ENCODE data around the gene BMPER. TPM values are rescaled to one million over a fixed set of nuclear protein-coding genes. Genes with fewer than 3 reads are reported as not detected.
A peak's percentile ranks its signal among the peaks of the same experiment; 100 is the strongest.

The BMPER gene
- total RNA-seq, 4 donors from 2014 or later, result 0.27 to 0.53 (median 0.34) TPM

- no peak overlapping the region for H3K4me3 ChIP-seq (ENCODE audit: low read depth, poor library complexity, severe bottlenecking)
- 93 to 97% methylated on average over 2 of the region's 2 CpGs for WGBS, 2 donors
- intact Hi-C loops (cut with DNase I; ENCODE audit: low total_unique reads), result no loop called here
- TF ChIP-seq POLR2A (IDR thresholded peaks at IDR 0.05), result no peak
- TF ChIP-seq CTCF (IDR thresholded peaks at IDR 0.05), result no peak
- no peak for DNase-seq (ENCODE audit: low spot score in 2 of 2)
Observed at GRCh38 chr7:33901847-33902246, 3.5 kb upstream of the BMPER start.

- 58 to 66% methylated on average over 4 of the region's 4 CpGs for WGBS, 2 donors
- DNase-seq (ENCODE audit: low spot score in 2 of 2), result no peak
- intact Hi-C loops (cut with DNase I; ENCODE audit: low total_unique reads), result no loop called here
- no peak overlapping the region for H3K4me3 ChIP-seq (ENCODE audit: low read depth, poor library complexity, severe bottlenecking)
- TF ChIP-seq POLR2A (IDR thresholded peaks at IDR 0.05) (no peak), CTCF (IDR thresholded peaks at IDR 0.05) (no peak)
Observed at GRCh38 chr7:33902746-33903145, 2.6 kb upstream of the BMPER start.

GRCh38 chr7:33903791-33904680 is 1.3 kb upstream of the BMPER start:
- H3K4me3 ChIP-seq (ENCODE audit: low read depth, poor library complexity, severe bottlenecking), result peak overlapping the region; percentile 32
- DNase-seq (ENCODE audit: low spot score in 2 of 2), result no peak
- TF ChIP-seq POLR2A (IDR thresholded peaks at IDR 0.05) (no peak), CTCF (IDR thresholded peaks at IDR 0.05) (no peak)
- 4% methylated on average over 35 to 56 of the region's 56 CpGs for WGBS, 2 donors
- intact Hi-C loops (cut with DNase I; ENCODE audit: low total_unique reads), result no loop called here

- no peak for DNase-seq (ENCODE audit: low spot score in 2 of 2)
- intact Hi-C loops (cut with DNase I; ENCODE audit: low total_unique reads), result no loop called here
- 1% methylated on average over 26 to 33 of the region's 65 CpGs for WGBS, 2 donors
Observed at GRCh38 chr7:33904681-33905388, 504 bp upstream of the BMPER start.

GRCh38 chr7:33906697-33907096 is 1.4 kb downstream of the BMPER start:
- H3K4me3 ChIP-seq (ENCODE audit: low read depth, poor library complexity, severe bottlenecking), result no peak overlapping the region
- DNase-seq (ENCODE audit: low spot score in 2 of 2), result no peak
- no peak for TF ChIP-seq POLR2A (IDR thresholded peaks at IDR 0.05)
- intact Hi-C loops (cut with DNase I; ENCODE audit: low total_unique reads), result no loop called here

More at GRCh38 chr7:33904681-33905388, 504 bp upstream of the BMPER start:
- TF ChIP-seq POLR2A (IDR thresholded peaks at IDR 0.05) (no peak), CTCF (IDR thresholded peaks at IDR 0.05) (no peak)
- peak overlapping the region; percentile 32 for H3K4me3 ChIP-seq (ENCODE audit: low read depth, poor library complexity, severe bottlenecking)

- DNase-seq (ENCODE audit: low spot score in 2 of 2), result no peak
- no peak overlapping the region for H3K4me3 ChIP-seq (ENCODE audit: low read depth, poor library complexity, severe bottlenecking)
- intact Hi-C loops (cut with DNase I; ENCODE audit: low total_unique reads), result no loop called here
- WGBS, 2 donors, result 94 to 99% methylated on average over 5 of the region's 5 CpGs
- no peak for TF ChIP-seq POLR2A (IDR thresholded peaks at IDR 0.05)
- no peak for TF ChIP-seq CTCF (IDR thresholded peaks at IDR 0.05)
Observed at GRCh38 chr7:33907625-33908024, 2.3 kb downstream of the BMPER start.

All from lower leg skin (tissue), 4 donors.